Pancreas (tissue), 10 donors: ENCODE measurements around the gene FZD7. TPM values are rescaled to one million over a fixed set of nuclear protein-coding genes. Genes with fewer than 3 reads are reported as not detected.

Source experiments
- ATAC-seq, 4 donors: fragments of 200-7000 bp; cut with Tn5 transposase; one replicate each; pipeline versions ENCODE4 v1.8.0 to v1.9.1; 2020; ENCODE audit warnings: mild to moderate bottlenecking in 4 of 4, moderate library complexity in 4 of 4
- DNase-seq, 6 donors: peaks; one replicate each; pipeline ENCODE4 v3.0.0-alpha.2; 2020
- FAIRE-seq: peaks from 2 replicates; lab custom pipeline; 2012; peaks lifted over from hg19 to GRCh38; lab: Jason Lieb, UNC
- H3K27ac ChIP-seq, 4 donors: fragments of 200-600 bp; sonication (generic); 1 replicate in 3 of 4; 2 replicates in 1 of 4; pipeline versions ENCODE4 v1.5.0 to v1.8.0; 2020
- H3K27me3 ChIP-seq, 4 donors: fragments of 200-600 bp; one replicate each; pipeline ENCODE4 v1.8.0; 2021
- H3K36me3 ChIP-seq, 3 donors: fragments of 200-600 bp; sonication (generic) in 1 of 3; one replicate each; pipeline versions ENCODE4 v1.5.0 to v1.8.0; 2020 to 2021
- H3K4me1 ChIP-seq, 3 donors: fragments of 200-600 bp; one replicate each; pipeline ENCODE4 v1.8.0; 2021
- H3K4me3 ChIP-seq, 4 donors: fragments of 200-600 bp; sonication (generic) in 2 of 4; one replicate each; pipeline versions ENCODE4 v1.5.0 to v1.8.0; 2020 to 2021
- H3K9me3 ChIP-seq, 4 donors: fragments of 200-600 bp; one replicate each; pipeline ENCODE4 v1.8.0; 2021
- CTCF ChIP-seq, 4 donors: fragments of 200-600 bp; sonication (generic) in 3 of 4; IDR thresholded peaks; one replicate each; pipeline versions ENCODE4 v1.5.0 to v1.8.0; 2021; ENCODE audit warnings: antibody characterized with exemption in 4 of 4
- WGBS, 2 donors: extraction: QIAGEN DNeasy Blood & Tissue Kit; methylation state at CpG; one replicate each; pipeline ENCODE4 v1.1.7; 2013; 5-methylcytosine and 5-hydroxymethylcytosine counted together
- intact Hi-C, 3 donors: fragments of 100-400 bp; cut with DNase I; formaldehyde crosslinking; loops; one replicate each; pipeline versions ENCODE4 v1.11.1 to v1.14.2; 2022
- polyA plus RNA-seq, 2 donors: library from polyadenylated mRNA; stranded (reverse); fragments of 200-250 nt; gene quantifications; one replicate each; pipeline ENCODE4 v1.2.3, GENCODE V29; 2013
- total RNA-seq, 6 donors: library from RNA; stranded (reverse); fragmentation: NEBNext Ultra II Directional in 4 of 6; extraction: Animal tissue kit (Norgen Biotek cat#: 25700) in 4 of 6; gene quantifications; one replicate each; pipeline versions ENCODE4 v1.2.1 to v1.2.4, GENCODE V29; 2021 to 2023
- donor health status: healthy with polysubstance abuse.
- donor health status: DM: no; HTN: no; CAD: no; lungs with moderate emphysema.
- donor health status: DM: no; HTN: no; CAD: no.
- donor health status: control.
- donor health status: control.
- donor health status: Bipolar disorder and iron deficiency.
- donor health status: DM: yes; HTN: yes; CAD: no.
- donor health status: DM: no; HTN: no; CAD: no.
- donor health status: DM: no; HTN: no; CAD: no.
- donor health status: DM: yes; HTN: yes; CAD: no.

Gene FZD7
- total and polyA plus RNA-seq, 8 donors = 0.53 to 5.2 (median 1.1) TPM

- Histone ChIP-seq H3K27me3 (no peaks in the 10 kb centered on the region), H3K9me3 (no peaks in the 10 kb centered on the region), H3K4me1 (no peaks in the 10 kb centered on the region), H3K4me3 (no peak overlapping the region), H3K27ac (no peak overlapping the region), H3K36me3 (no peaks in the 10 kb centered on the region)
- ATAC-seq (no peak), FAIRE-seq (no peak), DNase-seq (no peak)
- TF ChIP-seq CTCF (IDR thresholded peaks at IDR 0.05) = no peak
- intact Hi-C loops = no loop called here
- 60 to 81% methylated on average over 2 of the region's 2 CpGs for WGBS, 2 donors
These were observed 33.2 kb downstream of the FZD7 start for GRCh38 chr2:202066875-202067274.

- intact Hi-C loops = no loop called here
- ATAC-seq (no peak), DNase-seq (no peak), FAIRE-seq (no peak)
- Histone ChIP-seq H3K9me3 (no peaks in the 10 kb centered on the region), H3K4me3 (no peak overlapping the region), H3K27ac (no peak overlapping the region), H3K36me3 (no peaks in the 10 kb centered on the region), H3K27me3 (no peaks in the 10 kb centered on the region), H3K4me1 (no peaks in the 10 kb centered on the region)
- 96% methylated on average over 1 of the region's 1 CpG for WGBS, 2 donors
- no peak for TF ChIP-seq CTCF (IDR thresholded peaks at IDR 0.05)
These were observed 33.9 kb downstream of the FZD7 start for GRCh38 chr2:202067589-202067988.

- no peaks in the 10 kb centered on the region for H3K9me3 ChIP-seq
- no peak for FAIRE-seq
- no peaks in the 10 kb centered on the region for H3K4me1 ChIP-seq
- no peak overlapping the region for H3K27ac ChIP-seq
- DNase-seq = no peak
- intact Hi-C loops = no loop called here
- 79 to 86% methylated on average over 11 of the region's 11 CpGs for WGBS, 2 donors
- no peaks in the 10 kb centered on the region for H3K27me3 ChIP-seq
- H3K4me3 ChIP-seq = no peak overlapping the region
- H3K36me3 ChIP-seq = no peaks in the 10 kb centered on the region
- TF ChIP-seq CTCF (IDR thresholded peaks at IDR 0.05) = no peak
- no peak for ATAC-seq
These were observed 35.8 kb downstream of the FZD7 start for GRCh38 chr2:202069170-202070067.

GRCh38 chr2:202071107-202071506 lies 37.5 kb downstream of the FZD7 start:
- DNase-seq (no peak), ATAC-seq (no peak), FAIRE-seq (no peak)
- Histone ChIP-seq H3K36me3 (no peaks in the 10 kb centered on the region), H3K4me1 (no peaks in the 10 kb centered on the region), H3K4me3 (no peak overlapping the region), H3K27me3 (no peaks in the 10 kb centered on the region), H3K27ac (no peak overlapping the region), H3K9me3 (no peaks in the 10 kb centered on the region)
- whole genome bisulfite sequencing, 2 donors = 98 to 100% methylated on average over 2 of the region's 2 CpGs
- intact Hi-C loops = no loop called here
- TF ChIP-seq CTCF (IDR thresholded peaks at IDR 0.05) = no peak

GRCh38 chr2:202072226-202072625 lies 38.6 kb downstream of the FZD7 start:
- Histone ChIP-seq H3K36me3 (no peaks in the 10 kb centered on the region), H3K4me1 (no peaks in the 10 kb centered on the region), H3K27ac (no peak overlapping the region), H3K9me3 (no peaks in the 10 kb centered on the region), H3K4me3 (no peak overlapping the region), H3K27me3 (no peaks in the 10 kb centered on the region)
- TF ChIP-seq CTCF (IDR thresholded peaks at IDR 0.05) = no peak
- no peak for ATAC-seq
- 71 to 98% methylated on average over 2 of the region's 2 CpGs for WGBS, 2 donors
- intact Hi-C loops = no loop called here
- FAIRE-seq = no peak
- no peak for DNase-seq
